GM12891 (cell line): ENCODE results near the gene KLRC3.

Source experiments
- POLR2A ChIP-seq: IDR thresholded peaks from 2 replicates; pipeline ENCODE4 v1.6.1; 2011; ENCODE audit warnings: low read depth, low read length, control low read depth
- POLR2AphosphoS5 ChIP-seq: IDR thresholded peaks from 2 replicates; pipeline ENCODE4 v1.6.1; 2011; ENCODE audit warnings: low read depth, low read length, control low read depth
- POU2F2 ChIP-seq: IDR thresholded peaks from 2 replicates; pipeline ENCODE4 v1.6.1; 2011; ENCODE audit warnings: low read depth, mild to moderate bottlenecking, control low read depth, low read length, moderate library complexity
- SPI1 ChIP-seq: IDR thresholded peaks from 2 replicates; pipeline ENCODE4 v1.6.1; 2011; ENCODE audit warnings: low read depth, low read length, control low read depth
- TAF1 ChIP-seq: IDR thresholded peaks from 2 replicates; pipeline ENCODE4 v1.6.1; 2011; ENCODE audit warnings: low read depth, low read length, control low read depth

DNA sequence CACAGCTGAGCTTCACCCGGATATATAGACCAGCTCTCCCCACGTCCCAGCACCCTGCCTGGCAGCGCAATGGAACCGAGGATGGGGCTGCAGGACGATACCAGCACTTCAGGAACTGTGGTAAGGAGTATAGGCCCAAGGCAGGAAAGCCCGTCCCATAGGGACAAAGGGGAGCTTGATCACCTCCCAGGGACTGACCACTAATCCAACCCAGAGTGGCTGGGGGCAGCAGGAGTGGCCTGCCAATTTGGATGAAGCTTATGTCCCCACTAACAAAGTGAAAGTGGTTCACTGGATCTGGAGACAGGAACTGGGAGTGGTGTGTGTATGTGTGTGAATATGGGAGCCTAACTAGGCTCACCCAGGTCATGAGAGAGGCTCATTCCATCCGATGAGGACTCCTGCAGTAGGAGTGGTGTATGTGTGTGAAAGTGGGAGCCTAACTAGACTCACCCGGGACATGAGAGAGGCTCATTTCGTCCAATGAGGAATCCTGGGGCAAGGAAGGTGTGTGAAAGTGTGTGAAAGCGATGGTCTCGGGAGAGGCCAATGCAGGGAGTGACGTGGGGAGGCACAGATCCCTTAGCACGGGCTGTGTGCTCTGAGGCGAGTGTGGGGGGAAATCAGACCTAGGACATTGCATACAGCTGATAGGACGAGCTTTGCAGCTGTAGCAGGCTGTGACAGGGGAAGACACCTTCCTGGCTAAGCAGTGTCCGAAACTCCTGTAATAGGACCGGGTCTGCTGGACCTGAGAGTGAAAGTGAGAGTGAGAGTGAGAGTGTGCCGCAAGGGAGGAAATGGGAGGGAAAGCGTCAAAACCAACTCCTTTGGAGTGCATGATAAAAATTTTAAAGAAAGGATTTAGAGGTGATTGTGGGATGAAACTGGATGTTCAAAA is 56.2 kb downstream of the KLRC3 start:
- TF ChIP-seq POLR2A: peak; percentile 59
- TF ChIP-seq TAF1: peak; percentile 55; the same call in 1 of the 2 replicates
- peak; percentile 72; the same call in 1 of the 2 replicates for TF ChIP-seq POLR2AphosphoS5
- TF ChIP-seq POU2F2: peak; percentile 59; the same call in 1 of the 2 replicates
- peak; percentile 84 for TF ChIP-seq SPI1
